Activated T-helper 17 cell treated with anti-CD3 and anti-CD28 coated beads, Interleukin-2, amount 50 U/mL, for 72 hours (primary cell): ENCODE measurements around the gene HIPK2. TPM values are rescaled to one million over a fixed set of nuclear protein-coding genes. Genes with fewer than 3 reads are reported as not detected.
"Not testable (repeated sequence)": the region's sequence is repeated elsewhere in the genome, so short reads cannot be mapped to it uniquely, and the experiment has no call there.

Source experiments
- ATAC-seq: fragments of 150-1000 bp; cut with Tn5 transposase; replicated peaks from 2 replicates; pipeline ENCODE4 v1.10.0; 2021; ENCODE audit warnings: mild to moderate bottlenecking, moderate library complexity
- H3K27ac Mint-ChIP-seq: one replicate; pipeline ENCODE4 v1.8.0; 2022; ENCODE audit warnings: mixed read lengths
- H3K27me3 Mint-ChIP-seq: one replicate; pipeline ENCODE4 v1.8.0; 2022; ENCODE audit warnings: mixed read lengths
- H3K36me3 Mint-ChIP-seq: one replicate; pipeline ENCODE4 v1.8.0; 2022; ENCODE audit warnings: low read depth, mild to moderate bottlenecking, mixed read lengths
- H3K4me1 Mint-ChIP-seq: one replicate; pipeline ENCODE4 v1.8.0; 2022; ENCODE audit warnings: mixed read lengths
- H3K4me3 Mint-ChIP-seq: one replicate; pipeline ENCODE4 v1.8.0; 2022; ENCODE audit warnings: mild to moderate bottlenecking, mixed read lengths
- H3K9me3 Mint-ChIP-seq: one replicate; pipeline ENCODE4 v1.8.0; 2022; ENCODE audit warnings: mixed read lengths
- total RNA-seq, 2 donors: library from RNA; stranded (reverse); gene quantifications; one replicate each; pipeline ENCODE4 v1.2.3, GENCODE V29; 2022

The HIPK2 gene
- total RNA-seq, 2 donors from 2014 or later = 44.2 to 46.9 TPM

DNA sequence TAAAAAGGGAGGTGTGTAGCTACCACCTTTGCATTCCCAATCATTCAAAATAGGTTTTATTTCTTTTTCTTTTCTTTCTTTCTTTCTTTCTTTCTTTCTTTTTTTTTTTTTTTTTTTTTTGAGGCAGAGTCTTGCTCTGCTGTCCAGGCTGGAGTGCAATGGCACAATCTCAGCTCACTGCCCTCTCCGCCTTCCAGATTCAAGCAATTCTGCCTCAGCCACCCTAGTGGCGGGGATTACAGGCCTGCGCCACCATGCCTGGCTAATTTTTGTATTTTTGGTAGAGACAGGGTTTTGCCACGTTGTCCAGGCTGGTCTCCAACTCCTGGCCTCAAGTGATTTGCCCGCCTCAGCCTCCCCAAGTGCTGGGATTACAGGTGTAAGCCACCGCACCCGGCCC is 107.1 kb downstream of the HIPK2 start:
- not testable (repeated sequence) for ATAC-seq, H3K27ac Mint-ChIP-seq, H3K27me3 Mint-ChIP-seq, H3K4me3 Mint-ChIP-seq, H3K9me3 Mint-ChIP-seq
- Mint-ChIP-seq H3K36me3 (peaks cover 46% of the 10 kb centered on the region), H3K4me1 (peaks cover 29% of the 10 kb centered on the region)

DNA sequence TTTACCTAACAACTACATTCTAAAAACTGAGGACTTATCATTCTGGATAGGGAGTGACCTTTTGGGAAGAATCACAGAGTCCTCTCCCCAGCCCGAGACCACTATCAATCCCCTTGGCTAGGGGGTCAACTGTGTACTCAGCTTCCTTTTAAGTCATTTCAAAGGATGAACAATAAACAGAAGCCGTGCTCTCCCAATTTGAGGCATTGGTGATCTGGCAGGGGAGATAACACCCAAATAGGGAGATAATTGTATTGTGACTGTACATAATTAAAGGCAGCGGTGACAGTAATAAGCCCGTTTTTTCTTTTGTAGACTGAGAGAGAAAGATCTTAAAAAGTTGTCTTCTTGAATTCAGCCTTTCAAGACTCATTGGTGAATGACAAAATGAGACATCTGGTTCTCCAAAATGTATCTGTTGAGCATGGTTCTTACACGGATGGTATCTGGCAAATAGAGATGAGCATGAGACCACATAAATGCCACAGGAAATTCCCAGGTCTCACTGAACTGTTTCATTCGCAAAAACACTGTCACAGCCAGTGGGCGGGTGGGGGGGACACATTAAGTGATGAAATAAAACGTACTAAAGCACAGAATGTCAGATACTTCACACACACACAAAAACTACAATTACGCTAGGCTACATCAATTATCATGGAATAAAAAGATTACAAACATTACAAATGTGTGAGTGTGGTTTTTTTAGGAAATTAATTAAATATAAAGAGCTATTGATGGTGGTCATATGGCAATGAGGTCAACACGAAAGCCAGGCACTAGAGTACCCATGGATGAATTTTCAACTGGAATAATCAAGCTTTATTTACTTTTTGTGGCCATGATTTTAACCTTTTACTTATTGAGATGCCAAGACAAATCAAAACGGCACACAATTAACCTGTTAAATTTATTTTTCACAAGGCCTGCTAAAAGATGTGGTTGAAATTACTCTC is 108.4 kb downstream of the HIPK2 start:
- H3K9me3 Mint-ChIP-seq = no peaks in the 10 kb centered on the region
- peaks cover 27% of the 10 kb centered on the region for H3K4me1 Mint-ChIP-seq
- no peaks in the 10 kb centered on the region for H3K27me3 Mint-ChIP-seq
- peak overlapping the region; percentile 67 for H3K4me3 Mint-ChIP-seq
- peak; percentile 50 for ATAC-seq
- H3K27ac Mint-ChIP-seq = peak overlapping the region; percentile 71
- H3K36me3 Mint-ChIP-seq = peaks cover 37% of the 10 kb centered on the region

DNA sequence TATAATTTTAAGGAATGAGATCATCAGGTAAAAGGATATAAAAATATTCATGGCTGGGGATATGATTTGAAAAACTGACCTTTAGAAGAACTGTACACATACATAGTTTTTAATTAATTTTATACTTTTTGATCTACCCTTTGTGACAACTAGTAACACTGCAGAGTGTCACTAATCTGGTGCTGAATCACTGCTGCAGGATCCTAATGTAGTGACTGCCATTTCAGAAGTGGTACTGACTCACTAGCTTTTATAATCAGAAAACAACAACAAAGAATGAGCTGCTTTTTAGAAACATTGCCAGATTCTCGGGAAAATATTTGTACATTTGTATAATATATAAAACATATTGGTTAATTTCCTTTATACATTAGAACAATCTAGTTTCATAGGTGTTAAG is 110.4 kb downstream of the HIPK2 start:
- peaks cover 23% of the 10 kb centered on the region for H3K36me3 Mint-ChIP-seq
- no peaks in the 10 kb centered on the region for H3K27me3 Mint-ChIP-seq
- H3K9me3 Mint-ChIP-seq = no peaks in the 10 kb centered on the region
- ATAC-seq = peak; percentile 34
- peaks cover 25% of the 10 kb centered on the region for H3K4me1 Mint-ChIP-seq
- no peak overlapping the region for H3K4me3 Mint-ChIP-seq
- H3K27ac Mint-ChIP-seq = no peak overlapping the region

- no peak overlapping the region for H3K4me3 Mint-ChIP-seq
- no peaks in the 10 kb centered on the region for H3K9me3 Mint-ChIP-seq
- peaks cover 26% of the 10 kb centered on the region for H3K4me1 Mint-ChIP-seq
- no peak overlapping the region for H3K27ac Mint-ChIP-seq
- peaks cover 23% of the 10 kb centered on the region for H3K36me3 Mint-ChIP-seq
- ATAC-seq = no peak
- no peaks in the 10 kb centered on the region for H3K27me3 Mint-ChIP-seq
Measured at GRCh38 chr7:139666501-139666900, 111.3 kb downstream of the HIPK2 start.

GRCh38 chr7:139664434-139664833 is 113.4 kb downstream of the HIPK2 start:
- Mint-ChIP-seq H3K4me1 (peaks cover 35% of the 10 kb centered on the region), H3K27ac (no peak overlapping the region), H3K9me3 (no peaks in the 10 kb centered on the region), H3K36me3 (peaks cover 23% of the 10 kb centered on the region), H3K4me3 (no peak overlapping the region), H3K27me3 (no peaks in the 10 kb centered on the region)
- ATAC-seq = no peak

- H3K27ac Mint-ChIP-seq = peak overlapping the region; percentile 36
- H3K4me3 Mint-ChIP-seq = no peak overlapping the region
- no peaks in the 10 kb centered on the region for H3K27me3 Mint-ChIP-seq
- peaks cover 28% of the 10 kb centered on the region for H3K4me1 Mint-ChIP-seq
- no peaks in the 10 kb centered on the region for H3K9me3 Mint-ChIP-seq
- peaks cover 15% of the 10 kb centered on the region for H3K36me3 Mint-ChIP-seq
- ATAC-seq = no peak
Measured at GRCh38 chr7:139663608-139664177, 114.1 kb downstream of the HIPK2 start.

DNA sequence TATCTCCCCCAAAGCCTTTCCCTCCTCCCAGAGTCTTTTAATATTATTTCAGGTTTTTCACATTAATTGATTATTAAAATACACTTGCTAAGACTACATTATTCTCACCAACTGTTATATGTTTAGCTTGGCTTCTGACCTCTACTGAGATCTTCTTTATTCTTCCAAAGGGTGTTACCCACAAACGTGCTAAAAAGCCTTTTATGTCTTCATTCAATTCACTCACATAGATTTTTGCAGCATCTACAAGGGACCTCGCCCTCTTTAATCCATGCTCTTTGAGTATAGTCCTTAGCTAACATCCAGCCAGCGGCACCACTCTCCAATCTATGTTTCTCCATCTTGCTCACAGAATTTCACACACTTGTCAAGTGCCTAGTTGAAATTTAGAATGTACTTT is 115.9 kb downstream of the HIPK2 start:
- peaks cover 14% of the 10 kb centered on the region for H3K36me3 Mint-ChIP-seq
- peaks cover 33% of the 10 kb centered on the region for H3K4me1 Mint-ChIP-seq
- no peaks in the 10 kb centered on the region for H3K9me3 Mint-ChIP-seq
- H3K4me3 Mint-ChIP-seq = no peak overlapping the region
- no peak for ATAC-seq
- H3K27me3 Mint-ChIP-seq = no peaks in the 10 kb centered on the region
- peak overlapping the region; percentile 37 for H3K27ac Mint-ChIP-seq

DNA sequence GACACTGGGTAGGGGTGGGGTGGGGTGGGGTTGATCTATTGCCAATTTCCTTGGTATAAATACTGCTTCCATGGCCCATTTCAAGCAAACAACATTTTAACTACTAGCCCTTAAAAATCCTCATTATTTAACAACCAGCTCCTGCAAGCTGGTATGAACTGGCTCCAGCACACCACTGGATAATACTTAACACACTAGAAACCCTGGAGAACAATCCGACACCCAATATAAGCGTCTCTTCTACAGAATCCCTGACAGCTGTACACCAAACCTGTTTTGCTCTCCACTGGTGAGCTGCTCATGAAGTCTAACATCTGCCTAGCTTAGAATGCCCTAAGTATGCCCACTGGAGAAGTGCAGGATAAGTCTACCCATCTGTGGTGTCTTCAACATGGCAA is 116.8 kb downstream of the HIPK2 start:
- Mint-ChIP-seq H3K27me3 (no peaks in the 10 kb centered on the region), H3K9me3 (no peaks in the 10 kb centered on the region), H3K4me3 (no peak overlapping the region), H3K4me1 (peaks cover 39% of the 10 kb centered on the region), H3K36me3 (peaks cover 15% of the 10 kb centered on the region), H3K27ac (peak overlapping the region; percentile 37)
- ATAC-seq = no peak

DNA sequence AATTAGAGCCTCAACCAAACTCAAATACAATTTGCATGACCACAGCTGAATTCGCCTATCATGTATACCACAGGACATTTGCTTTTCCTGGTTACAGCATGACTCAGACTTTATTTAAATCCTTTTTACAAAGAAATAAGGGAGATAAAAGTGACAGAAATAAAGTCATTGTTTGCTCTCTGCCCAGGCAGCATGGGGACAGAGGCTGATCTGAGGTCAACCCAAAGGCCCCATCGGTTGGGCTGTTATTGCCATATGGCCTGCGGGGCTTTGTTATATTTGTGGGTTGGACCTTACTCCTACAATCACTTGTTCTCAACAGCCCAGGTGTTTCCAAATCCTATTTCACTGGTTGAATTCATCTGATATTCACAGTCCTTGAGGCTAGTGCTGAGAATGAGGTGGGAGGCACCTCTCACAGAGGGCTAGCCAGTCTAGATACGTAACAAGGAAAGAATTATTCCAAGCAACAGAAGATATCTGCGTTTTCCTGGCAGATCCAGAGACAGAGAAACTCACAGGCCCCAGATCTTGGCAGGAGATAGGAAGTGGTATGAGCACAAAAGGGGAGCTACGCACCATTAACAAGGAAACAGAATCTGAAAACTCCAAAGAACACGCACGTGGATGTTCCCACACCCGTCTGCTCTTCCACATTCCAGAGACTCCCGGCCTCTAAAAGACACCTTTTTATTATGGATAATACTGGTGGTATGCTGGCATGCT is 117.3 kb downstream of the HIPK2 start:
- peaks cover 42% of the 10 kb centered on the region for H3K4me1 Mint-ChIP-seq

DNA sequence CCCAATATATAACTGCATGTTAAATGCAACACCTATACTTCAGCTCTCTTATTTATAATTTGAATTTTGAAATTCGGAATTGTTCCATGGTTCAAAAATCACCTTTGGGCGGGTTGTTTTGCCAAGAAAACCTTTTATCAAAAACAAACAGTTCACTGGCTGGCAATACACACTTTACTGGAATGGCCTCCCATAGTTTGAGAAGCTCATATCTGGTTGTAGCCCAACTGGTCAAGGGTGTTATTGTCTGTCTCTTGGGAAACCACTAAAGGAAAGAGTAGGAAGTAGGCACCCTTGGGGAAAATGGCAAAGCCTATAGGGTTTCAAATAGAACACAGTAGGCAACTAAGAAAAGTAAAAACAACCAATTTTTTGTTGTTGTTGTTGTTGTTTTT is 117.9 kb downstream of the HIPK2 start:
- H3K4me3 Mint-ChIP-seq = no peak overlapping the region
- H3K36me3 Mint-ChIP-seq = peaks cover 12% of the 10 kb centered on the region
- no peak overlapping the region for H3K27ac Mint-ChIP-seq
- no peaks in the 10 kb centered on the region for H3K27me3 Mint-ChIP-seq
- H3K9me3 Mint-ChIP-seq = no peaks in the 10 kb centered on the region
- H3K4me1 Mint-ChIP-seq = peaks cover 44% of the 10 kb centered on the region
- no peak for ATAC-seq

More for the DNA sequence above, 117.3 kb downstream of the HIPK2 start:
- no peak overlapping the region for H3K27ac Mint-ChIP-seq
- no peak for ATAC-seq
- H3K27me3 Mint-ChIP-seq = no peaks in the 10 kb centered on the region
- peaks cover 14% of the 10 kb centered on the region for H3K36me3 Mint-ChIP-seq
- H3K4me3 Mint-ChIP-seq = no peak overlapping the region
- H3K9me3 Mint-ChIP-seq = no peaks in the 10 kb centered on the region

GRCh38 chr7:139658908-139659675 is 118.7 kb downstream of the HIPK2 start:
- no peak for ATAC-seq
- H3K27me3 Mint-ChIP-seq = no peaks in the 10 kb centered on the region
- H3K36me3 Mint-ChIP-seq = peaks cover 11% of the 10 kb centered on the region
- H3K9me3 Mint-ChIP-seq = no peaks in the 10 kb centered on the region
- no peak overlapping the region for H3K27ac Mint-ChIP-seq
- peaks cover 44% of the 10 kb centered on the region for H3K4me1 Mint-ChIP-seq
- H3K4me3 Mint-ChIP-seq = no peak overlapping the region

DNA sequence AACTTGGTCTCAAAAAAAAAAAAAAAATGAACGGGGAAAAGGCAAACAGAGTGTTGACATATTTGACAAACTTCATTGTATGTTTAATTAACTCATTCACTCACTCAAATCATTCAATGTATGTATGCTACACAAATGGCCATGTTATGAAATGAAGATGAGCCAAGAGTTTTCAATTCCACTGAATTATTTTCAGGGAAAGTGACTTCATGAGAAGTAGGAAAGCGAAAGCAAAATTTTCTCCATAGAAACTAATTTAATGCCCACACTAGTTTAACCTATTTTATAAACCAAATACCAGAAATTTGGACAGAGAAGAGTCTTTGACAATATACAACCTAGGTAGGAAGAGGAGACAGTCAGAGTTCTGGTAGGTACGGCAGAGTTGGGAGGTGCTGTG is 119.5 kb downstream of the HIPK2 start:
- Mint-ChIP-seq H3K27me3 (no peaks in the 10 kb centered on the region), H3K4me3 (no peak overlapping the region), H3K4me1 (peaks cover 40% of the 10 kb centered on the region), H3K36me3 (peaks cover 6% of the 10 kb centered on the region), H3K9me3 (no peaks in the 10 kb centered on the region), H3K27ac (no peak overlapping the region)
- ATAC-seq = no peak

- no peaks in the 10 kb centered on the region for H3K9me3 Mint-ChIP-seq
- peaks cover 6% of the 10 kb centered on the region for H3K36me3 Mint-ChIP-seq
- H3K4me3 Mint-ChIP-seq = no peak overlapping the region
- no peak for ATAC-seq
- H3K27ac Mint-ChIP-seq = no peak overlapping the region
- no peaks in the 10 kb centered on the region for H3K27me3 Mint-ChIP-seq
- H3K4me1 Mint-ChIP-seq = peaks cover 35% of the 10 kb centered on the region
Measured at GRCh38 chr7:139657725-139658124, 120.1 kb downstream of the HIPK2 start.

GRCh38 chr7:139656387-139656786 is 121.4 kb downstream of the HIPK2 start:
- Mint-ChIP-seq H3K4me1 (peaks cover 37% of the 10 kb centered on the region), H3K36me3 (peaks cover 6% of the 10 kb centered on the region), H3K9me3 (no peaks in the 10 kb centered on the region), H3K27me3 (no peaks in the 10 kb centered on the region), H3K4me3 (no peak overlapping the region), H3K27ac (peak overlapping the region; percentile 67)
- no peak for ATAC-seq
